ENCODE data around the gene CFHR1.
"Not testable (repeated sequence)": the region's sequence is repeated elsewhere in the genome, so short reads cannot be mapped to it uniquely, and the experiment has no call there.

CFHR1 gene

DNA sequence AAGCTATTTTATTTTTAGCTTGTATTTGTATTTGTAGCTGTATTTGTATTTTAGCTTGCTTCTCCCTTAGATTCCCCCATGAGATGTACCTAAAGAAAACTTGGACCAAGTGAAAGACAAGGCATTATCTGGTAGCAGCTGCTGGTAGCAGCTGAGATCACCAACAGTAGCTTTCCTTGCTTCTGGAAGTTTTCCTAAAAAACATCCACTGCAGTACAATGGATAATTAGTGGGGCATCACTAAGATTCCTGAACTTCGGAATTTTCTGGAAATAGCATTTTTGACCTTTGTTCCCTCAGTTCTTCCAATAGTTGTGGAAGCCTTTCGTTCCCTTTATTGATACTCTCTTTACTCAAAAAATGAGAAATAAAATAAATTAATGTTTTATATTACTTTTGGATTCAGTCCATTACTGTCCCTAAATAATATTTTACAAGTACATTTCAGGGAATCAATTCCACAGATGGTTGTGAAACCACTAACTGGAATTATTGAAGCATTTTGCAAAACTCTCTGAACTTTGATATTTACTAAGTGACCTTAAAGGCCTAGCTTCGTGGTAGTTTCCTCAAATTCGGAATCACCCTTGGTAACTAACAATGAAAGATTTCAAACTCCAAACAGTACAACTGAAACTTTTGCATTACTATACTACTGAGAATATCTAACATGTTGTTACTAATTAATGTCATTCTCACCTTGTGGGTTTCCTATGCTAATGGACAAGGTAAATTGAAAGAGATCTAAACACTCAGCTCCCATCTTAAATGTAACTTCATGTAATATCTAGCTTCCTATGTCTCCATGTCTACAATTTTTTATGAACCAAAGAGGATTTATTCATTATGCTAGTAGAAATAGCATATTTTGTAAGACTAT is 30.3 kb downstream of the CFHR1 start:
- H3K36me3 Mint-ChIP-seq (ENCODE audit: insufficient read depth); H3K4me3 Mint-ChIP-seq; DNase-seq; H3K27me3 Mint-ChIP-seq; H3K4me1 Mint-ChIP-seq (ENCODE audit: low read depth in 2 of 2); ATAC-seq (replicated peaks); H3K27ac Mint-ChIP-seq; H3K9me3 Mint-ChIP-seq: not testable (repeated sequence)

DNA sequence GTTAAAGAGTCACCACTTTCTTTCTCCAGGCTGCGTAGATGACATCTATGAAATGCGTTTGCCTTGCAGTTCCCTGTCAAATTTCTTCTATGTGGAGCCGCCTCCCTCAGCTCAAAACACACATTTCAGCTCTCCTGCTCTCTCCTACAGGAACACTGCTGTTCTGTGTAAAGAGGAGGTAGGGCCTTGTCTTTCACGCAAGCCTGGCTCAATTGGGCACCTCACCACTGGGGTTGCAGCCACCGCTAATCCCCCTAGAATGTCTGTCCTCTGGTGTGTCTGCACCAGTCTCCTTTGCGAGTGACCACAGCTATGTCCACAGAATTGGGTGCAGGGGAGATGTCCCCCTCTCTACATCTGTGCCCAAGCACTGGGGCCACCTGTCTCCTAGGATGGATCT is 36.5 kb downstream of the CFHR1 start:
- Mint-ChIP-seq H3K36me3 (ENCODE audit: insufficient read depth) (no peaks in the 10 kb centered on the region), H3K27ac (no peak overlapping the region), H3K4me1 (ENCODE audit: low read depth in 2 of 2) (no peaks in the 10 kb centered on the region), H3K27me3 (no peaks in the 10 kb centered on the region), H3K4me3 (no peak overlapping the region), H3K9me3 (no peaks in the 10 kb centered on the region)
- ATAC-seq (replicated peaks) (no peak), DNase-seq (no peak)

DNA sequence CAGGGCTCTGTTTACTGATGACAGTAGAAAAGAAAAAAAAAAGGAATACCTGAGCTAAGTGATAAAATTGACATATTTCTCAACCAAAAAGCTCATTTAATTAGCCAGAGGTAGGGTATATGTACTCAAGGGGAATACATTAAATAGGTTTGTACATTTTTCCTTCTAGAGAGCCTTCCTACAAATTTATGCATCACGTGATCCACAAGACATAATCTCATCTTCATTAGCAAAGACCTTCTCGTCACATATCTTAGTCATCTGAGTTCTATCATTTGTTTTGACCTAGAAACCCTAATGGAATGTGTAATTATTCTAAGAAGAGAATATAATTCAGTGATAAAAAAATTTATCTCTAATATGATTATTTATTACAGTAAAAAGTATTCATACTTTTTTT is 37.7 kb downstream of the CFHR1 start:
- Mint-ChIP-seq H3K27me3 (no peaks in the 10 kb centered on the region), H3K36me3 (ENCODE audit: insufficient read depth) (no peaks in the 10 kb centered on the region), H3K9me3 (peaks cover 0 to 3% of the 10 kb centered on the region in 2 donors), H3K27ac (no peak overlapping the region), H3K4me1 (ENCODE audit: low read depth in 2 of 2) (no peaks in the 10 kb centered on the region), H3K4me3 (no peak overlapping the region)
- DNase-seq (no peak), ATAC-seq (replicated peaks) (no peak)

DNA sequence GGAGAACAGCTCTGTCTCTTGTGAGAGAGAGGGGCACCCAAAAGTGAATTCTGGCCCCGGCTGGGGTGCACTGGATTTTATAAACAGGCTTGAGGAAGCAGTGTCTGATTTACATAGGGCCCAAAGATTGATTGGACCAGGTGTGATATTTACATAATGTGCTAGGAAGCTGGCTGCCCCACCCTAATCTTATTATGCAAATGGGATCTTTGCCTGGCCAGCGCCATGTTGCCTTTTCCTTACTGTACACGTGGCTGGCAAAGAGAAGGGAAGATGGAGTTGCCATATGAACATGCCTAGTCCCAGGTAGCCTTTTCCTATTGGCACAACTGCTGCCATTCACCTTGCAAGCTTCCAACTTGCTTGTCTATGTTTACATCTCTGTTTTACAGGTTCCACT is 39.3 kb downstream of the CFHR1 start:
- DNase-seq (no peak), ATAC-seq (replicated peaks) (no peak)
- Mint-ChIP-seq H3K27me3 (no peaks in the 10 kb centered on the region), H3K4me1 (ENCODE audit: low read depth in 2 of 2) (no peaks in the 10 kb centered on the region), H3K9me3 (peaks cover 0 to 4% of the 10 kb centered on the region in 2 donors), H3K27ac (no peak overlapping the region), H3K4me3 (no peak overlapping the region), H3K36me3 (ENCODE audit: insufficient read depth) (no peaks in the 10 kb centered on the region)

DNA sequence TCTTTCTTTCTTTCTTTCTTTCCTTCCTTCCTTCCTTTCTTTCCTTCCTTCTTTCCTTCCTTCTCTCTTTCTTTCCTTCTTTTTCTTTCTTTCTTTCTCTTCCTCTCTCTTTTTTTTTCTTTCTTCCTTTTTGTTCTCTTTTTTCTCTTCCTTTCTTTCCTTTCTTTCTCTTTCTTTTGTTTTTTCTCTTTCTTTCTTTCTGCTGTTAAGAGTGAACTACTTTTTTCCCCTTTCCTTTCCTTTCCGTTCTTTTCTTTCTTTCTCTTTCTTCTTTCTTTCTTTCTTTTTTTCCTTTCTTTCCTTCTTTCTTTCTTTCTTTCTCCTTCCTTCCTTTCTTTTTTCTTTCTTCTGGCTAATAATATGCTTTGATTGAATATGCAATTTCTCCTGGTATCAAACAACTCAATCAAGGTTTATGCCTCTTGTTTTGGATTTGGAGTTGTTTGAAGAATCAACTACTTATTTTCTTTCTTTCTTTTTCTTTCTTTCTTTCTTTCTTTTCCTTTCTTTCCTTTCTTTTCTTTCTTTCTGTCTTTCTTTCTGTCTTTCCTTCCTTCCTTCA is 40.9 kb downstream of the CFHR1 start:
- H3K27ac Mint-ChIP-seq, result no peak overlapping the region
- no peak for ATAC-seq (replicated peaks)
- DNase-seq, result no peak
- peaks cover 0 to 6% of the 10 kb centered on the region in 2 donors for H3K9me3 Mint-ChIP-seq
- H3K4me1 Mint-ChIP-seq (ENCODE audit: low read depth in 2 of 2), result no peaks in the 10 kb centered on the region
- H3K27me3 Mint-ChIP-seq, result no peaks in the 10 kb centered on the region
- no peak overlapping the region for H3K4me3 Mint-ChIP-seq
- no peaks in the 10 kb centered on the region for H3K36me3 Mint-ChIP-seq (ENCODE audit: insufficient read depth)

DNA sequence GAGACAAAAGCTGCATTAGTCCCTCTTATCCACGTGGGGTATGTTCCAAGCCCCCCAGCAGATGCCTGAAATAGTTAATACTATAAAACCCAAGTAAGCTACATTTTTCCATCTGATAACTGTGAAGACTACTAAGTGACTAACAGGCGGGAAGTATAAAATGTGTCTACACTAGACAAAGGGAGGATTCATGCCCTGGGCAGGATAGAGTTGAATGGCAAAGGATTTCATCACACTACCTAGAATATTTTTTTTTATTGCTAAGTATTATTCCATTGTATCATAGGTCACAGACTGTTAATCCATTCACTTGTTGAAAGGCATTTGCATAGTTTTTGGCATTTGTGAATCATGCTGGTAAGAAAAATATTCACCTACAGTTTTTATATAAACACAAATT is 41.9 kb downstream of the CFHR1 start:
- ATAC-seq (replicated peaks) (no peak), DNase-seq (no peak)
- Mint-ChIP-seq H3K4me1 (ENCODE audit: low read depth in 2 of 2) (no peaks in the 10 kb centered on the region), H3K36me3 (ENCODE audit: insufficient read depth) (no peaks in the 10 kb centered on the region), H3K27me3 (no peaks in the 10 kb centered on the region), H3K4me3 (no peak overlapping the region), H3K9me3 (peaks cover 0 to 6% of the 10 kb centered on the region in 2 donors), H3K27ac (no peak overlapping the region)

DNA sequence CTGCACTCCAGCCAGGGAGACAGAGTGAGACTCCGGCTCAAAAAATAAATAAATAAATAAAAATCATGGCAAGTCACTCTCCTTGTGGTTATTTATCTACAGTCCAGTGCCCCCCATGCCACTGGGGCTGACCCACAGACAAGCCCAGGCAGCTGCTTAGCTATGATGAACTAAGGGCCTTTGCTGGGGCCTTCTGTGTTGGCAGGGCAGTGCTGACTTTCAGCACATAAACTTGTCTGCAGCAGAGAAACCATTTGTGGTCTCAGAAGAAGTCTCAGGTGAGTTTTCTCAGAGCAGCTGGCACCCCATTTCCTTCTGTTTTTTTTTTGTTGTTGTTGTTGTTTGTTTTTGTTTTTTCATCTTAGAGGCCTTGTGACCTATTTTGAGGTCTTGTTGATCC is 47.4 kb downstream of the CFHR1 start:
- no peaks in the 10 kb centered on the region for H3K4me1 Mint-ChIP-seq (ENCODE audit: low read depth in 2 of 2)
- no peak for DNase-seq
- no peaks in the 10 kb centered on the region for H3K36me3 Mint-ChIP-seq (ENCODE audit: insufficient read depth)
- peaks cover 0 to 6% of the 10 kb centered on the region in 2 donors for H3K9me3 Mint-ChIP-seq
- no peak for ATAC-seq (replicated peaks)
- H3K27ac Mint-ChIP-seq, result no peak overlapping the region
- no peaks in the 10 kb centered on the region for H3K27me3 Mint-ChIP-seq
- no peak overlapping the region for H3K4me3 Mint-ChIP-seq

DNA sequence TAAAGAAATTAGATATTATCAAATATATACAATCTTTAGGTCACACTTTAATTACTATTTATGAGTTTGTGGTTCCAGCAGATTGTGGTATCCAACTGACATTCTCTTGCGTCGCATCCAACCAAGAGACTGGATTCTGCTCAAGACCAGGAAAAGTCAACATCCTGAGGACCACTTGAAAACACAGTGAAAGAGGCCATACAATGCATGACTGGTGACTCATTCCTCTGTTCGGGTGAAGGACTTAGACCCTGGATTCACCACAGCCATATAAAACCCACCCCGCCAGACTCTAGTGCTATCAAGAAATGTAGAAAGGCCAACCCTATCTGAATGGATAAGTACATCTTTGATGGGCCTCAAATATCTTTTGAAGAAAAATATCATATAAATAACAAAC is 53.9 kb downstream of the CFHR1 start:
- Mint-ChIP-seq H3K4me1 (ENCODE audit: low read depth in 2 of 2) (no peaks in the 10 kb centered on the region), H3K4me3 (no peak overlapping the region), H3K36me3 (ENCODE audit: insufficient read depth) (no peaks in the 10 kb centered on the region), H3K9me3 (peaks cover 1 to 10% of the 10 kb centered on the region in 2 donors), H3K27me3 (no peaks in the 10 kb centered on the region), H3K27ac (no peak overlapping the region)
- ATAC-seq (replicated peaks), result no peak
- DNase-seq, result no peak

DNA sequence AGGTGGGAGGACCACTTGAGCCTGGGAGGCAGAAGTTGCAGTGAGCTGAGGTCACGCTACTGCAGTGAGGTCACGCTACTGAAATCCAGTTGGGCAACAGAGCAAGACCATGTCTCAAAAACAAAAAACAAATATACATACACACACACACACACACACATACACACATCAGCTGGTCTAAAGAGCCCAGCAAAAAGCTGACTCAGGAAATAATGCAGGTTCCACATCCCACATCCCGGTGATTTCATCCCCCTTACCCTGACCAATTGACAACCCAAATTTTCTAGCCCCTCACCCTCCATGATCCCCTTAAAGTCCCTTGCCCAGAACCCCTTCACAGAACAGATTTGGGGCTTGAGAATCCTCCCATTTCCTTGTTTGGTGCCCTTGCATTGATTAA is 56.4 kb downstream of the CFHR1 start:
- Mint-ChIP-seq H3K36me3 (ENCODE audit: insufficient read depth) (no peaks in the 10 kb centered on the region), H3K27me3 (no peaks in the 10 kb centered on the region), H3K9me3 (peaks cover 0 to 10% of the 10 kb centered on the region in 2 donors), H3K27ac (no peak overlapping the region), H3K4me3 (no peak overlapping the region), H3K4me1 (ENCODE audit: low read depth in 2 of 2) (no peaks in the 10 kb centered on the region)
- ATAC-seq (replicated peaks), result no peak
- no peak for DNase-seq

DNA sequence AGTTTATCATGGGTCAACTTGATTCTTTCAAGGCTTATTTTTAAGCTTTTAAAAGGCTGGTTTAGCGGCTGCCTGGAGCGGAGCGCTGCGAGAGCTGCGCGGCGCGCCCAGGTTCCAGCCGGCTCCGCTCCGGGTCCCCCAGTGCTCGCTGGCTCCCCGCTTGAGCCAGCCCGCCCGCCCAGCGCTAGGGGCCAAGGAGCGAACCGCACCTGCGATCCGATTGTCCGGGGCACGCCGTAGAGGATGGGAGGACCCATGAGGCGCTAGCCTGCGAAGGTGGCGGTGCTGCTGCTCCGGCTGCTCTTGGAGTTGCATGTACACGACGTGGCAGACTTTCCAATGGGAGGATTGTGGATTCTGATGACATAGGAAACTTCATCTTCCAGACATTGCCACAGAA is 58.4 kb downstream of the CFHR1 start:
- Mint-ChIP-seq H3K27me3 (no peaks in the 10 kb centered on the region), H3K36me3 (ENCODE audit: insufficient read depth) (no peaks in the 10 kb centered on the region), H3K9me3 (peaks cover 4 to 10% of the 10 kb centered on the region in 2 donors), H3K4me1 (ENCODE audit: low read depth in 2 of 2) (no peaks in the 10 kb centered on the region), H3K27ac (no peak overlapping the region), H3K4me3 (no peak overlapping the region)
- DNase-seq (no peak), ATAC-seq (replicated peaks) (no peak)
